Kidney capillary endothelial cell (primary cell): ENCODE data around the gene TRAPPC2L.
A peak's percentile ranks its signal among the peaks of the same experiment; 100 is the strongest.

Experiments used
- DNase-seq: peaks from one replicate; pipeline ENCODE4 v3.0.0-alpha.2; 2018; ENCODE audit warnings: low spot score

Gene TRAPPC2L

GRCh38 chr16:88839745-88840599 lies 17.0 kb upstream of the TRAPPC2L start:
- no peak for DNase-seq

GRCh38 chr16:88840600-88841215 lies 16.2 kb upstream of the TRAPPC2L start:
- no peak for DNase-seq

GRCh38 chr16:88841521-88842307 lies 15.2 kb upstream of the TRAPPC2L start:
- no peak for DNase-seq

- no peak for DNase-seq
These were observed 14.6 kb upstream of the TRAPPC2L start for GRCh38 chr16:88842308-88842756.

GRCh38 chr16:88842806-88843205 lies 14.1 kb upstream of the TRAPPC2L start:
- DNase-seq, result no peak

GRCh38 chr16:88843256-88843655 lies 13.7 kb upstream of the TRAPPC2L start:
- DNase-seq, result no peak

GRCh38 chr16:88844419-88845036 lies 12.4 kb upstream of the TRAPPC2L start:
- no peak for DNase-seq

GRCh38 chr16:88846088-88846487 lies 10.8 kb upstream of the TRAPPC2L start:
- no peak for DNase-seq

GRCh38 chr16:88847654-88848053 lies 9.3 kb upstream of the TRAPPC2L start:
- no peak for DNase-seq

- no peak for DNase-seq
These were observed 8.4 kb upstream of the TRAPPC2L start for GRCh38 chr16:88848557-88848956.

GRCh38 chr16:88850531-88851199 lies 6.3 kb upstream of the TRAPPC2L start:
- no peak for DNase-seq

GRCh38 chr16:88851616-88852015 lies 5.3 kb upstream of the TRAPPC2L start:
- DNase-seq, result no peak

- no peak for DNase-seq
These were observed 3.5 kb upstream of the TRAPPC2L start for GRCh38 chr16:88853325-88853941.

GRCh38 chr16:88854306-88855111 lies 2.4 kb upstream of the TRAPPC2L start:
- DNase-seq, result no peak

- DNase-seq, result no peak
These were observed 1.8 kb upstream of the TRAPPC2L start for GRCh38 chr16:88855176-88855575.

GRCh38 chr16:88855736-88856121 lies 1.2 kb upstream of the TRAPPC2L start:
- no peak for DNase-seq

GRCh38 chr16:88856122-88856827 lies 652 bp upstream of the TRAPPC2L start:
- no peak for DNase-seq

GRCh38 chr16:88857728-88858339 lies 907 bp downstream of the TRAPPC2L start:
- peak; percentile 74 for DNase-seq

GRCh38 chr16:88859381-88860091 lies 2.6 kb downstream of the TRAPPC2L start:
- DNase-seq, result no peak
